HG02973 (cell line): Measurements from ENCODE around the gene SDE2.
"Not testable (repeated sequence)": the region's sequence is repeated elsewhere in the genome, so short reads cannot be mapped to it uniquely, and the experiment has no call there.

ENCODE experiments used
- ATAC-seq: cut with Tn5 transposase; IDR thresholded peaks from one replicate; pipeline ENCODE4 v1.9.1; 2021; ENCODE audit warnings: moderate library complexity; ENCODE audit not compliant: unreplicated experiment

Gene SDE2

DNA sequence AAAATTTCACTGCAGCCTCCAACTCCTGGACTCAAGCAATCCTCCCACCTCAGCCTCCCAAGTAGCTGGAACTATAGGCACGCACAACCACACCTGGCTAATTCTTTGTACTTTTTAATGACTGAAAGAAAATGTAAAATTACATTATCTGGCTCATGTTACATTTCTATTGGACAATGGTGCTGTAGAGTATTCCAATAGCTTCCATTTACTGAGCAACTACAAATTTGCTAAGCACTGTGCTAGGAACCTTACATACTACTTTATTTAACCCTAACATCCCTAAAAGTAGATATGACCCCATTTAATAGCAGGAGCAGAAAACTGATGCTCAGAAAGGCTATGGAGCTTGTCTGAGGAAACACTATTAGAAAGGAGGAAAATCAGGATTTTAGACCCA, 19.7 kb downstream of the SDE2 start:
- ATAC-seq: no peak

DNA sequence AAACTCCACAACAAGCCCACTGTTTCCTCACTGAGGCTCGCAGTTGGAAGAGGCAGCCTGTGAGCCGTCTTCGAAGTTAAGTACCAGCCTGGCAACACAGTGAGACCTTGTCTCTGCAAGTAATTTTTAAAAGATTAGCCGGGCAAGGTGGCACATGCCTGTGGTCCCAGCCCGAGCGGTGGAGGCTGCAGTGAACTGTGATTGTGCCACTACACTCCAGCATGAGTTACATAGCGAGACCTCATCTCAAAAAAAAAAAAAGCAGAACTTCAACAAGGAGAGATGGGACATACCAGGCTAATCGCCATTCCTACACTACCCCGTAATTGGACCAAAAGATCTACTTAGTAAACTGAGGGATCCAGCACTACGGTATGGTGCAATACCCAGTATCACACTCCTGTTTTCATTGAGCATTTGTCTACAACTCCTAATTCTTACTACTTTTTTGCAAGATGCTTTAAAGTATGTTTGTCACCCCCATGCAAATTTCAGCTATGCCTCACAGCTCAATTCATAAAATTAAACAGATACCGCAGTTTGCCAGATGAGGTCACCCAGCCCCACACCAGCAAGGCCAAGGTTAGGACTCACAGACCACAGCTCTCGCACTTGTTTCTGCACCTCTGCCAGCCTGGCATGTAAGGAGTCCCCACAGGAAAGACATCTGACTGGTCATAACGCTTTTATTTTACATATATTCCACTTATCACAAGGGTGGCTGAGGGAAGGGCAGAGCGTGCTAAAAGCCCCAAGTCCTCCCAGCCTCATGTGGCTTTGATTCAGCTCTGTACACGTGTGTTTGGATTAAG, 21.0 kb downstream of the SDE2 start:
- ATAC-seq: peak; percentile 66

DNA sequence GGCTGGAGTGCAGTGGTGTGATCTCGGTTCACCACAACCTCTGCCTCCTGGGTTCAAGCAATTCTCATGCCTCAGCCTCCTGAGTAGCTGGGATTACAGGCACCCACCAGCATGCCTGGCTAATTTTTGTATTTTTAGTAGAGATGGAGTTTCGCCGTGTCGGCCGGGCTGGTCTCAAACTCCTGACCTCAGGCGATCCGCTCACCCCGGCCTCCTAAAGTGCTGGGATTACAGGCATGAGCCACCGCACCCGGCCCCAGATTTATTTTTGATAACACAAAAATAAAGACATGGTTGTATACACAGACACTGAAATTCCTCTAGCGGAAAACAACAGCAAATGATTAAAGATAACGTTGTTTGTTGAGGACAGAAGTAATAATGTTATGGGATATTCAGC, 24.0 kb downstream of the SDE2 start:
- ATAC-seq: not testable (repeated sequence)

GRCh38 chr1:225974454-225974853, 24.7 kb downstream of the SDE2 start:
- no peak for ATAC-seq

DNA sequence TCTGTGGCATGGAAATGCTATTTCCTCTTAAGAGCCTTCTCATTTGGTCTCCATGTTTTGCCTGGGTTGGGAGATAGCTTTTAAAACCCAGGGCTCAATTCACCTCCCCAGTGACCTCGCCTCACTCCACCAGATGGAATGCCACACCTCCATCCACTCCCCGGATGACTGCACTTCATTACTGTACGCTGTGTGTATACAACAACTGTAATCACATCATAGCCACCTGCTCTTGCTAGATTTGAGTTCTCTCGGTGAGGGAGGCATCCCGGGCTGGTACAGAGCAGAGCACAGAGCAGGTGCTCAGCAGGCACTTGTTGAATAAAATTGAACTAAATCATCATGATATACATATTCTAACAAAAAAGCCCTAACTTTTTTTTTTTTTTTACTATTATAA, 26.0 kb downstream of the SDE2 start:
- ATAC-seq: no peak

- no peak for ATAC-seq
These were observed 26.6 kb downstream of the SDE2 start for GRCh38 chr1:225972344-225973152.

GRCh38 chr1:225970592-225971157, 28.5 kb downstream of the SDE2 start:
- not testable (repeated sequence) for ATAC-seq

DNA sequence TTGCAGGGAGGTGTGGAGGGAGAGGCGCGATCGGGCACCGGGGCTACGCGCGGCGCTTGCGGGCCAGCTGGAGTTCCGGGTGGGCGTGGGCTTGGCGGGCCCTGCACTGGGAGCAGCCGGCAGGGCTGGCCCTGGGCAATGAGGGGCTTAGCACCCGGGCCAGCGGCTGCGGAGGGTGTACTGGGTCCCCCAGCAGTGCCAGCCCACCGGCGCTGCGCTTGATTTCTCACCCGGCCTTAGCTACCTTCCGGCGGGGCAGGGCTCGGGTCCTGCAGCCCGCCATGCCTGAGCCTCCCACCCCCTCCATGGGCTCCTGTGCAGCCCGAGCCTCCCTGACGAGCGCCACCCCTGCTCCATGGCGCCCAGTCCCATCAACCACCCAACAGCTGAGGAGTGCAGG, 29.4 kb downstream of the SDE2 start:
- not testable (repeated sequence) for ATAC-seq

DNA sequence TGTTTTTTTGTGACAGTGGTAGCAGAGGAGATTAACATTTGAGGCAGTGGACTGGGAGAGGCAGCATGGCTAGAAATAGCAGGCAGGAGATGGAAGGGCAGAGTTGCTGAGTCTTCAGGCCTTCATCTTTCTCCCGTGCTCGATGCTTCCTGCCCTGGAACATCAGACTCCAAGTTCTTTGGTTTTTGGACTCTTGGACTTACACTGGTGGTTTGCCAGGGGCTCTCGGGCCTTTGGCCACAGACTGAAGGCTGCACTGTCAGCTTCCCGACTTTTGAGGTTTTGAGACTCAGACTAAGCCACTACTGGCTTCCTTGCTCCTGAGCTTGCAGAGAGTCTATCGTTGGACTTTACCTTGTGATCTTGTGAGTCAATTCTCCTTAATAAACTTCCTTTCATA, 33.9 kb downstream of the SDE2 start:
- ATAC-seq: no peak

- ATAC-seq: no peak
These were observed 35.2 kb downstream of the SDE2 start for GRCh38 chr1:225963735-225964530.

DNA sequence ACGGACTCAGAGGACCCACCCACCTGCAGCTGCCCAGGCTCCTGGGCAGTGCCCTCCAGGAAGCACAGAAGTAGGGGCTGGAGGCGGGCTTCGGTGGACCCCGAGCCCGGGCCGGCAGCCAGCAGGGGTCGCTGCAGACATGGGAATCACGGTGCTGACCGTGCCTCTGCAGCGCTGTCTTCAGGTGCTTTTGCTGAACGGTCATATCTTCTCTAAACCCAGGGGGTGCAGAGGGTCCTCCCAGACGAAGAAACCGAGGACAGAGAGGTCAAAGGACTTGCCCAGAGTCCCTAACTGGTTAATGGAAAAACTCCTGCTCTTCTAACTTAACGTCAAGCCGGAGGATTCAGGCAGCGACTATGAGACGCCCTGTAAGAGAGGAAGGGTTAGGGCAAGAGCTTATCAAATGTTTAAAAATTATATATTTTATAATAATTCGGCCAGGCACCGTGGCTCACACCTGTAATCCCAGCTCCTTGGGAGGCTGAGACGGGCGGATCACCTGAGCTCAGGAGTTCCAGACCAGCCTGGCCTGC, 36.6 kb downstream of the SDE2 start:
- peak; percentile 88 for ATAC-seq

DNA sequence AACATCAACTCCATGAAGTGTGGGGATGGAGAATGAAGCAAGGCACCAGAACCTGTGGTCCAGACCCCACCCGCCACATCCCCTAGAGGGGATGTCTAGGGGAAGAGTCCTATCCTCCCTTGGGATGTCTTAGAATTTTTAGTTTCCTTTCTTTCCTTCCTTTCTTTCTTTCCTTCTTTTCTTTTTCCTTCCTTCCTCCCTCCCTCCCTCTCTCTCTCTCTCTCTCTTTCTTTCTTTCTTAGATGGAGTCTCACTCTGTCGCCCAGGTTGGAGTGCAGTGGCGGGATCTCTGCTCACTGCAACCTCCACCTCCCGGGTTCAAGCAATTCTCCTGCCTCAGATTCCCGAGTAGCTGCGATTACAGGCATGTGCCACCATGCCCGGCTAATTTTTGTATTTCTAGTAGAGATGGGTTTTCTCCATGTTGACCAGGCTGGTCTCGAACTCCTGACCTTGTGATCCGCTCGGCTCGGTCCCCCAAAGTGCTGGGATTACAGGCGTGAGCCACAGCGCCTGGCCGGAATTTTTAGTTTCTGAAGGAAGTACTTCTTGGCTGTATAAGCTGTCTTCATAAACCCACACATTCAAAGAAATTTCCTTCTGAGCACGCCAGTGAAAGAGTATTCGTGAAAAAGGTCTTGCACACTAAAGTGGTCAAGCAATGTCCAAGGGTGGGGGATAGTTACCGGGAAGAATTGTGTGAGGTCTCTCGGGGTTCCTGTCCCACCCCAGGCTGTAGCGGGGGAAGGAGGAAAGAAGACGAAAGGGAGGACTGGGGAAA, 37.3 kb downstream of the SDE2 start:
- ATAC-seq: no peak

DNA sequence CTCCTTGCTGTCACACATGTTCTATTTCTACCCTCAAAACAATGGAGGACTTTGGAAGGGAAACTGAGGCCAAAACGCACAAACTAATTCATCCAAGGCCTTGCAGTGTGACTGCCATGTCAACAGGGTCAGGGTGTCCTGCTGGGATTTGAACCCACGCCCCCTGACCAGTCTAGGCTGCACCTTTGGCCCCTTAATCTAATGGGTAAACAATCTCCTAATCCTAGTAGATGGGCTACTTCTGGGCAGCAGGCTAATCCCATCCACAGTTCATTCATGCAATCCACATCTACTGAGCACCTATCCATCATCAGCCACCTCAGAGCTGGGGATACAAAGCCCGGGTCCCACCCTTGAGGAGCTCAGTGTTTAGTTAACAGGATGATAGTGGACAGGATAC, 41.1 kb downstream of the SDE2 start:
- ATAC-seq: no peak

- no peak for ATAC-seq
These were observed 44.4 kb downstream of the SDE2 start for GRCh38 chr1:225954753-225955152.

DNA sequence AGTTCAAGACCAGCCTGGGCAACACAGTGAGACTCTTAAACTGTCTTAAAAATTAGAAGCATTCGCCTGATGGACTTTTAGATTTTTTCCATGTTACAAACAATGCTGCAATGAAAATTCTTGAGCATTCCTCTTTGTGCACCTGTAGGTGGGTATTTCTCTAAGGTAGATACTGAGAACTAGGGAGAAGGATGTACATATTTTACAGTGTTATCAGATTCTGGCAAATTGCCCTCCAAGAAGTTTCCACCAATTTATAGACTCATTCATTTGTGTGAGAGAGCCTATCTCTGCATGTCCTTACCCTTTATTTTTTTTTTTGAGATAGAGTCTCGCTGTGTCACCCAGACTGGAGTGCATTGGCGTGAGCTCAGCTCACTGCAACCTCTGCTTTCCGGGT, 45.8 kb downstream of the SDE2 start:
- ATAC-seq: no peak

DNA sequence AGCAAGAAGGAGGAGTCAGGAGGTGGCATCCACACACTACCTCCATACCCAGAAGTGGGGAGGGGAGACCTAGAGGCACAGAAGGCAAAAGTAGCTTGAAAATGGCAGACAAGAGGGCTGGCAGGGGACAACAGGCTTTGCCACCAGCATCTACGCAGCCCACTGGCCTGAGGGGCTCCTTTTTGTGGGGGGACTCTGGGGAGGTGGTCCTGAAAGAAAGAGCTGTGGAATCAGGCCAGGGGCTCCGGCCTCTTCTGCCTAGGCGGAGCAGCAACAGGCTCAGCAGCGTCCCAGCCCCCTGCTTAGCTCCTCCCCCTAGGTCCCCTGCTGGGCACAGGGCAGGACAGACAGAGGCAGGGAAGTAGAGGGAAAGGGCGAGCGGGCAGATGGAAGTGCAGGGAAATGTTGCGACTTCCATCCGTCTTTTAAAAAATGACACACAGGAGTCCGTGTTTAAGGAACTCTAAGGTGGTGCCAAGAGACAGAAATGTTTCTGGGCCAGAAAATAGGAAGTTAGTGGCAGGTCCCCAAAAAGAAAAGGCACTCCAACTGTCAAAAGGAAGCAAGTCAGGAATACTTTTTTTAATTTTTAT, 48.1 kb downstream of the SDE2 start:
- ATAC-seq: no peak

GRCh38 chr1:225949041-225949440, 50.1 kb downstream of the SDE2 start:
- no peak for ATAC-seq

DNA sequence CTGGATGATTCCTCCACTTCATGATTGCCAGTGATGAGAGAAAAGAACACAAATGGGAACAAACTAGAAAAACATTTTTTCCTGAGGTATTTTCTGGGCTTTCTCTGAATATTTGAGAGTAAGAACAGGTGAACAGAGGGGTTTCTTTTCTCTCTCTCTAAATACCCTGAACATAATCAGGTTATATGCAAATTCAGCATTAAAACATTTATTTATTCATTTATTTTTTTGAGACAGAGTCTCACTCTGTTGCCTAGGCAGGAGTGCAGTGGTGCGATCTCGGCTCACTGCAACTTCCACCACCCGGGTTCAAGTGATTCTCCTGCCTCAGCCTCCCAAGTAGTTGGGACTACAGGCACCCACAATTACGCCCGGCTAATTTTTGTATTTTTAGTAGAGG, 52.3 kb downstream of the SDE2 start:
- no peak for ATAC-seq

- no peak for ATAC-seq
These were observed 53.0 kb downstream of the SDE2 start for GRCh38 chr1:225946082-225946620.
